Measurements from ENCODE around the gene TTBK2. TPM values are rescaled to one million over a fixed set of nuclear protein-coding genes. Genes with fewer than 3 reads are reported as not detected.

TTBK2 gene
- total RNA-seq, 4 donors from 2014 or later, result 6.0 to 16.2 (median 11.9) TPM

- 97 to 98% methylated on average over 1 of the region's 1 CpG for WGBS, 2 donors
- no peak overlapping the region for H3K4me3 ChIP-seq (ENCODE audit: low read depth, poor library complexity, severe bottlenecking)
- intact Hi-C loops (cut with DNase I; ENCODE audit: low total_unique reads), result no loop called here
- DNase-seq (ENCODE audit: low spot score in 2 of 2), result no peak
- no peak for TF ChIP-seq POLR2A (IDR thresholded peaks at IDR 0.05)
- TF ChIP-seq, protein P1, sequence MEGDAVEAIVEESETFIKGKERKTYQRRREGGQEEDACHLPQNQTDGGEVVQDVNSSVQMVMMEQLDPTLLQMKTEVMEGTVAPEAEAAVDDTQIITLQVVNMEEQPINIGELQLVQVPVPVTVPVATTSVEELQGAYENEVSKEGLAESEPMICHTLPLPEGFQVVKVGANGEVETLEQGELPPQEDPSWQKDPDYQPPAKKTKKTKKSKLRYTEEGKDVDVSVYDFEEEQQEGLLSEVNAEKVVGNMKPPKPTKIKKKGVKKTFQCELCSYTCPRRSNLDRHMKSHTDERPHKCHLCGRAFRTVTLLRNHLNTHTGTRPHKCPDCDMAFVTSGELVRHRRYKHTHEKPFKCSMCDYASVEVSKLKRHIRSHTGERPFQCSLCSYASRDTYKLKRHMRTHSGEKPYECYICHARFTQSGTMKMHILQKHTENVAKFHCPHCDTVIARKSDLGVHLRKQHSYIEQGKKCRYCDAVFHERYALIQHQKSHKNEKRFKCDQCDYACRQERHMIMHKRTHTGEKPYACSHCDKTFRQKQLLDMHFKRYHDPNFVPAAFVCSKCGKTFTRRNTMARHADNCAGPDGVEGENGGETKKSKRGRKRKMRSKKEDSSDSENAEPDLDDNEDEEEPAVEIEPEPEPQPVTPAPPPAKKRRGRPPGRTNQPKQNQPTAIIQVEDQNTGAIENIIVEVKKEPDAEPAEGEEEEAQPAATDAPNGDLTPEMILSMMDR (IDR thresholded peaks at IDR 0.05), result no peak
Measured at GRCh38 chr15:42760759-42761158, 159.8 kb downstream of the TTBK2 start.

- TF ChIP-seq, protein P1 (IDR thresholded peaks at IDR 0.05), result no peak
- TF ChIP-seq POLR2A (IDR thresholded peaks at IDR 0.05), result no peak
- intact Hi-C loops (cut with DNase I; ENCODE audit: low total_unique reads), result no loop called here
- no peak for DNase-seq (ENCODE audit: low spot score in 2 of 2)
- no CpG with 5 or more reads among the region's 2 CpGs for WGBS, 2 donors
- H3K4me3 ChIP-seq (ENCODE audit: low read depth, poor library complexity, severe bottlenecking), result no peak overlapping the region
Measured at GRCh38 chr15:42759093-42759492, 161.5 kb downstream of the TTBK2 start.

- intact Hi-C loops (cut with DNase I; ENCODE audit: low total_unique reads), result no loop called here
- no peak overlapping the region for H3K4me3 ChIP-seq (ENCODE audit: low read depth, poor library complexity, severe bottlenecking)
- TF ChIP-seq POLR2A (IDR thresholded peaks at IDR 0.05), result no peak
- TF ChIP-seq, protein P1 (IDR thresholded peaks at IDR 0.05), result no peak
- 100% methylated on average over 2 of the region's 2 CpGs for WGBS, 2 donors
- DNase-seq (ENCODE audit: low spot score in 2 of 2), result no peak
Measured at GRCh38 chr15:42750306-42750705, 170.3 kb downstream of the TTBK2 start.

DNA sequence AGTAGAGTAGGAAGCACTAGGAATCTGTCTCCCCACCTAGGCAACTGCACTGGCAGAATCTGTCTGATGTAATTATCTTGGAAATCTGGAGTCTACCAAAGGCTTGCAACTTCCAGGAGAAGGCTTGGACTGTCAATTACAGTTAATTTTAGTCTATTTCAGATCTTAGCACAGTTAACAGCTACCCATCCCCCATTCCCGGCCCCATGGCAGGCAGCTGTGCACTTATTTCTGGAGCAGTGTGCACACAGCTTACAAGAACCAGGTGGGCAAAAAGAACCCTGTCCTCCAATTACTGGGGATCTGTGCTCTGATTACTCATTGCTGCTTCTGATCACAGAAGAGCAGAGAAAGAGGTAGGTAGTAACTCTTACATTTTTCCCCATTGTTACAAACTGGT is 171.3 kb downstream of the TTBK2 start:
- TF ChIP-seq, protein P1 (IDR thresholded peaks at IDR 0.05), result no peak
- no peak for TF ChIP-seq POLR2A (IDR thresholded peaks at IDR 0.05)
- WGBS, 2 donors, result 75 to 77% methylated on average over 1 of the region's 1 CpG
- intact Hi-C loops (cut with DNase I; ENCODE audit: low total_unique reads), result no loop called here
- H3K4me3 ChIP-seq (ENCODE audit: low read depth, poor library complexity, severe bottlenecking), result no peak overlapping the region
- no peak for DNase-seq (ENCODE audit: low spot score in 2 of 2)

DNA sequence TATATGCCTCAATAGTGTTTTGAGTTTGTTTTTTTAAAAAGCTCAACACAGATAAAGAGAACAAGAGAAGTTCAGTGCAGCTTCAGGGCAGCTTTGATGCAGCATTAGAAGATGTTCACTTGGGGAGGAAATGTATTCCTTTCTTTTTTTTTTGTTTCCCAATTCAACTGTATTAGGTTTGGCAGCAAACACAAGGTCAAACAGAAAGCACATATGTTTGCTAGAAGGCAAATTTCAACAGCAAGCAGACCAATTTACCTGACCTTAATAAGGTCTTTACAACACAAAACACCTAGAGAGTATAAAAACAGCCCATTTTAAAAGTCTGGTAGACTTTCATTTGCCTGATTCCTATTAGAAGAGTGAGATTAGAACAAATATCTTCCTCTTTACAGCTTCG is 176.4 kb downstream of the TTBK2 start:
- H3K4me3 ChIP-seq (ENCODE audit: low read depth, poor library complexity, severe bottlenecking), result no peak overlapping the region
- DNase-seq (ENCODE audit: low spot score in 2 of 2), result no peak
- 93 to 97% methylated on average over 1 of the region's 1 CpG for WGBS, 2 donors
- intact Hi-C loops (cut with DNase I; ENCODE audit: low total_unique reads), result no loop called here
- TF ChIP-seq, protein P1 (IDR thresholded peaks at IDR 0.05), result no peak
- no peak for TF ChIP-seq POLR2A (IDR thresholded peaks at IDR 0.05)

DNA sequence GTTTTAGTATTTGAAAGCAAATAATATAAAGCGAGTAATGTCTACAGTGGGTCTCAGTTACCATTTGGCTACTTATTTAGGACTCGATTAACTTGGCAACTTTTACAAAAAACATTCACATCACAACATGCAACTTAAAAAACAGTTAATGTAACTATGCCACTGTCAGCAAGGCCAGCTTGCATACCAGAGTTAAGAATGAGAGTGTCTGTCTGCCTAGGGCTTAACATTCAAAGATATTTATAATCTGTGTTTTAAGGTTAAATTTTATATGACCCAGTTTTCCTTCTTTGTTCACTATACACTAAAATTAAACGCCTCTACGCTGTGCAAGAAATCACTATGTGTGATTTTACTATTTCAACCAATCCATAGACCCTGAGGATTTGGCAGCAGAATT is 178.4 kb downstream of the TTBK2 start:
- 81 to 89% methylated on average over 4 of the region's 4 CpGs for WGBS, 2 donors
- no peak for DNase-seq (ENCODE audit: low spot score in 2 of 2)
- intact Hi-C loops (cut with DNase I; ENCODE audit: low total_unique reads), result no loop called here
- no peak overlapping the region for H3K4me3 ChIP-seq (ENCODE audit: low read depth, poor library complexity, severe bottlenecking)
- TF ChIP-seq POLR2A (IDR thresholded peaks at IDR 0.05), result no peak
- TF ChIP-seq, protein P1 (IDR thresholded peaks at IDR 0.05), result no peak
